ENCODE results near the gene WBP1L. TPM values are rescaled to one million over a fixed set of nuclear protein-coding genes. Genes with fewer than 3 reads are reported as not detected.

WBP1L gene
- total and polyA plus RNA-seq, 4 donors = 12.3 to 43.6 (median 27.6) TPM

DNA sequence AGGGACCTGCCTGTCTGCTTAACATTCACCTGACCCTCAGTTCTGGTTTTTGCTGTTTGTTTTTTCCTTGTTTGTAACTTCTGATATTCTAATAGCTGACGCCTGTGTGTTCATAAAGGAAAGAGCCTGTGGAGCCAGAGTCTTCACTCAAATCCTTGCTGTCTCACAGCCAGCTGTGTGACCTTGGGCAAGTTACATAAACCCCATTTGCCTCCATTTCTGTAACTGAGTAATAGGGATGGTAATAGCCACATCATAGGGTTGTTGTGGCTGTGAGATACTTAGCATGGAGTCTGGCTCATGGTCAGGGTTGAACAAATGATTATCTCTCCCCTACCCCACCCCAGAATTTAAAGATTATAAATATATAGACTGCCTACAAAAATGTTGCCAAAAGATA is 27.0 kb downstream of the WBP1L start:
- Histone ChIP-seq H3K4me1 (ENCODE audit: control insufficient read depth in 4 of 4, insufficient read depth in 4 of 4, low read length in 3 of 4) (peaks cover 16 to 40% (median 29%) of the 10 kb centered on the region in 4 donors), H3K4me3 (ENCODE audit: low read depth in 1 of 3, low read length in 3 of 3) (no peak overlapping the region), H3K9me3 (ENCODE audit: control insufficient read depth in 4 of 4, low read length in 3 of 4) (no peaks in the 10 kb centered on the region), H3K27ac (ENCODE audit: low read depth in 1 of 2, low read length in 2 of 2) (peak overlapping the region in 1 of 2 donors; percentile 83), H3K9ac (ENCODE audit: low read depth in 1 of 2, low read length in 2 of 2) (no peak overlapping the region), H3K27me3 (ENCODE audit: control insufficient read depth in 4 of 4, insufficient read depth in 4 of 4, low read length in 3 of 4) (no peaks in the 10 kb centered on the region), H3K36me3 (ENCODE audit: control insufficient read depth in 4 of 4, insufficient read depth in 3 of 4, low read depth in 1 of 4, low read length in 3 of 4) (no peaks in the 10 kb centered on the region)
- DNase-seq (ENCODE audit: low spot score) = no peak
- TF ChIP-seq HNF4A (conservative IDR thresholded peaks at IDR 0.05) = no peak
- TF ChIP-seq FOXA2 (IDR thresholded peaks at IDR 0.05) = no peak
- WGBS = 87% methylated on average over 1 of the region's 1 CpG

DNA sequence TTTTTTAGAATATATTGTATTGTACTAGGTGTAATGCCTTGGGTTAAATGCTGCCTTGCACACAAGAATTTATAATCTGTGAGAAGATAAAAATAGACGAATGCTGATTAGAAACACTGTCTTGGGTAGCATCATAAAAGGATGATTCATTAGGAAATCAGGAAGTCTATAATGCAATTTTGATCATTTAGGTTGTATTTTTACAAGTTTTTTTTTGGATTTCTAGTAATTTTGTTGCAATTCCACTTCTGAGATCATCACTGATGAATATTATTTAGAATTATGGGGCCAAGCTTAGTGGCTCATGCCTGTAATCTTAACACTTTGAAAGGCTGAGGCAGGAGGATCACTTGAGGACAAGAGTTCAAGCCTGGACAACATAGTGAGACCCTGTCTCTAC is 29.6 kb downstream of the WBP1L start:
- DNase-seq (ENCODE audit: low spot score) = no peak
- H3K9ac ChIP-seq (ENCODE audit: low read depth in 1 of 2, low read length in 2 of 2) = no peak overlapping the region
- 65% methylated on average over 1 of the region's 1 CpG for WGBS
- H3K36me3 ChIP-seq (ENCODE audit: control insufficient read depth in 4 of 4, insufficient read depth in 3 of 4, low read depth in 1 of 4, low read length in 3 of 4) = no peaks in the 10 kb centered on the region
- peaks cover 16 to 46% (median 35%) of the 10 kb centered on the region in 4 donors for H3K4me1 ChIP-seq (ENCODE audit: control insufficient read depth in 4 of 4, insufficient read depth in 4 of 4, low read length in 3 of 4)
- H3K9me3 ChIP-seq (ENCODE audit: control insufficient read depth in 4 of 4, low read length in 3 of 4) = no peaks in the 10 kb centered on the region
- no peak overlapping the region for H3K4me3 ChIP-seq (ENCODE audit: low read depth in 1 of 3, low read length in 3 of 3)
- H3K27ac ChIP-seq (ENCODE audit: low read depth in 1 of 2, low read length in 2 of 2) = peak overlapping the region; percentile 36 to 57
- no peak for TF ChIP-seq RAD21 (IDR thresholded peaks at IDR 0.05)
- no peak for TF ChIP-seq GABPA (IDR thresholded peaks at IDR 0.05 in 1 of 2, conservative IDR thresholded peaks at IDR 0.05 in 1 of 2)
- TF ChIP-seq RXRA (IDR thresholded peaks at IDR 0.05) = no peak
- TF ChIP-seq YY1 (IDR thresholded peaks at IDR 0.05) = no peak
- TF ChIP-seq EGR1 (IDR thresholded peaks at IDR 0.05; ENCODE audit: low read depth in 2 of 2) = no peak
- TF ChIP-seq, protein P1, sequence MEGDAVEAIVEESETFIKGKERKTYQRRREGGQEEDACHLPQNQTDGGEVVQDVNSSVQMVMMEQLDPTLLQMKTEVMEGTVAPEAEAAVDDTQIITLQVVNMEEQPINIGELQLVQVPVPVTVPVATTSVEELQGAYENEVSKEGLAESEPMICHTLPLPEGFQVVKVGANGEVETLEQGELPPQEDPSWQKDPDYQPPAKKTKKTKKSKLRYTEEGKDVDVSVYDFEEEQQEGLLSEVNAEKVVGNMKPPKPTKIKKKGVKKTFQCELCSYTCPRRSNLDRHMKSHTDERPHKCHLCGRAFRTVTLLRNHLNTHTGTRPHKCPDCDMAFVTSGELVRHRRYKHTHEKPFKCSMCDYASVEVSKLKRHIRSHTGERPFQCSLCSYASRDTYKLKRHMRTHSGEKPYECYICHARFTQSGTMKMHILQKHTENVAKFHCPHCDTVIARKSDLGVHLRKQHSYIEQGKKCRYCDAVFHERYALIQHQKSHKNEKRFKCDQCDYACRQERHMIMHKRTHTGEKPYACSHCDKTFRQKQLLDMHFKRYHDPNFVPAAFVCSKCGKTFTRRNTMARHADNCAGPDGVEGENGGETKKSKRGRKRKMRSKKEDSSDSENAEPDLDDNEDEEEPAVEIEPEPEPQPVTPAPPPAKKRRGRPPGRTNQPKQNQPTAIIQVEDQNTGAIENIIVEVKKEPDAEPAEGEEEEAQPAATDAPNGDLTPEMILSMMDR (IDR thresholded peaks at IDR 0.05; ENCODE audit: low read depth, low read length, missing input control) = no peak
- no peak for TF ChIP-seq TAF1 (conservative IDR thresholded peaks at IDR 0.05)
- TF ChIP-seq, protein P2, sequence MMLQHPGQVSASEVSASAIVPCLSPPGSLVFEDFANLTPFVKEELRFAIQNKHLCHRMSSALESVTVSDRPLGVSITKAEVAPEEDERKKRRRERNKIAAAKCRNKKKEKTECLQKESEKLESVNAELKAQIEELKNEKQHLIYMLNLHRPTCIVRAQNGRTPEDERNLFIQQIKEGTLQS (IDR thresholded peaks at IDR 0.05) = no peak
- TF ChIP-seq FOXA1 (IDR thresholded peaks at IDR 0.05) = no peak
- no peaks in the 10 kb centered on the region for H3K27me3 ChIP-seq (ENCODE audit: control insufficient read depth in 4 of 4, insufficient read depth in 4 of 4, low read length in 3 of 4)

DNA sequence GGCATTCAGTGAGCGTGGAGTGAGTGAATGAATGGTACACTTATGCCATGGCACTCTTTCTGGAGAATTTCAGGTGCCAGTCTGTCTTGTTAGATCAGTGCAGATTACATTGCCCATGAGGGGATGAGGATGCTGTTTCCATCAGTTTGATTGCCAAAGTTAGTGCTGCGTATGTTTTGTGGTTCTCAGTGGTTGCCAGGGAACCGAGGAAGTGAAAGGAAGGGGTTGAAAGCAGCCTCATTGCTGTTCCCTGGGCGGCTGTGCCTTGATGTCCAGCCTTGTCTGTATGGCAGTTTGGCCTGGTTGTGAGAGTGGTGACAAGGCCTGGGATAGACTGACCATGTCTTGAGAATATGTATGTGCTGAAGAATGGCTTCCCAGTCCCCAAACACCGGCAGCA is 30.2 kb downstream of the WBP1L start:
- DNase-seq (ENCODE audit: low spot score) = no peak
- H3K27ac ChIP-seq (ENCODE audit: low read depth in 1 of 2, low read length in 2 of 2) = peak overlapping the region; percentile 89 to 97
- no peak overlapping the region for H3K9ac ChIP-seq (ENCODE audit: low read depth in 1 of 2, low read length in 2 of 2)
- H3K9me3 ChIP-seq (ENCODE audit: control insufficient read depth in 4 of 4, low read length in 3 of 4) = no peaks in the 10 kb centered on the region
- H3K27me3 ChIP-seq (ENCODE audit: control insufficient read depth in 4 of 4, insufficient read depth in 4 of 4, low read length in 3 of 4) = no peaks in the 10 kb centered on the region
- TF ChIP-seq YY1 (IDR thresholded peaks at IDR 0.05) (no peak), NR2F2 (IDR thresholded peaks at IDR 0.05) (no peak), HNF4G (IDR thresholded peaks at IDR 0.05) (no peak), RXRA (IDR thresholded peaks at IDR 0.05) (no peak), ZBTB33 (IDR thresholded peaks at IDR 0.05) (no peak), MAX (IDR thresholded peaks at IDR 0.05) (no peak), HNF4A (conservative IDR thresholded peaks at IDR 0.05) (no peak), REST (IDR thresholded peaks at IDR 0.05) (no peak)
- no peaks in the 10 kb centered on the region for H3K36me3 ChIP-seq (ENCODE audit: control insufficient read depth in 4 of 4, insufficient read depth in 3 of 4, low read depth in 1 of 4, low read length in 3 of 4)
- H3K4me1 ChIP-seq (ENCODE audit: control insufficient read depth in 4 of 4, insufficient read depth in 4 of 4, low read length in 3 of 4) = peaks cover 16 to 45% (median 35%) of the 10 kb centered on the region in 4 donors
- WGBS = 79% methylated on average over 5 of the region's 5 CpGs
- no peak overlapping the region for H3K4me3 ChIP-seq (ENCODE audit: low read depth in 1 of 3, low read length in 3 of 3)

Data from liver (tissue), 9 donors.